ENCODE results near the gene MRPS11. TPM values are rescaled to one million over a fixed set of nuclear protein-coding genes. Genes with fewer than 3 reads are reported as not detected.

The MRPS11 gene
- total RNA-seq, 1 donor from 2014 or later: 43.1 TPM

DNA sequence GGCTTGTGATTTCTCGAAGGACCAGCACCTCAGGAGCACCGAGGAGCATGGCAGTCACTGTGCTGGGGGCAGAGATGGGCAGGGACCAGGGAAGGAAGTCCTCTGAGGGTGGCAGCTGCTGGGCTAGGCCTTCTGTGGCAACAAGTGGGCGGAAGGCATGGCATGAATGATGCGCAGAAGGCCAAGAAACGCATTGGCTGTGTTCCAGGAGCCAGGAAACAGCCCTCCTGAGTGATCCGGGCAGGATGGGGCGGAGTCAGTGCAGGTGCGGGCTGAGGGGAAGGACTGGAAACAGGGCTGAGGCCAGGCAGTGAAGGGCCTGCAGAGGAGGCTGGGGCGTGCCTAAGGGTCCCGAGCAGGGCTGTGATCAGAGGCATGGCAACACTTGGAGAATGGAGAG, 23.6 kb downstream of the MRPS11 start:
- Mint-ChIP-seq H3K9me3 (ENCODE audit: low read depth) (no peaks in the 10 kb centered on the region), H3K36me3 (ENCODE audit: insufficient read depth) (no peaks in the 10 kb centered on the region), H3K27ac (peak overlapping the region; percentile 49), H3K4me1 (ENCODE audit: low read depth) (no peaks in the 10 kb centered on the region), H3K4me3 (ENCODE audit: low read depth) (no peak overlapping the region), H3K27me3 (peaks cover 6% of the 10 kb centered on the region)
- TF ChIP-seq CTCF (IDR thresholded peaks at IDR 0.05; ENCODE audit: unreplicated experiment): no peak
- no peak for DNase-seq (ENCODE audit: low spot score, unreplicated experiment)

DNA sequence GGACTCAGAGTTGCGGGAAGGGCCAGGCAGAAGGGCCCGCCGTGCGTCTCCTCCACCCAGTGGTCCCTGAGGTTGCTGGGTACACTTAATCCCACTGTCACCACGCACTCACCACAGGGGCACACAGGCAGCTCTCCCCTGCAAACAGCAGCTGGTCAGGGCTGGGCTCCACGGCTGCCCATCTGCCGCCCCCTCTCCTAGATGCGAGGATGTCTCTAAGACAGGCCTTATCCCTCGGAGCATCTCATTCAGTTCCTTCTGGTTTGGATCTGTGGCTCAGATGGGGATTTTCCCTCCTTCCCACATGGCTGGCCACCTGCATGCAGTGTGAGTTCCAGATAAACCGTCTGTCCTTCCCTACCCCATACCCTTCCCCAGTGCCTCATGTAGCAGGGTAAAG, 26.3 kb downstream of the MRPS11 start:
- no peak overlapping the region for H3K4me3 Mint-ChIP-seq (ENCODE audit: low read depth)

DNA sequence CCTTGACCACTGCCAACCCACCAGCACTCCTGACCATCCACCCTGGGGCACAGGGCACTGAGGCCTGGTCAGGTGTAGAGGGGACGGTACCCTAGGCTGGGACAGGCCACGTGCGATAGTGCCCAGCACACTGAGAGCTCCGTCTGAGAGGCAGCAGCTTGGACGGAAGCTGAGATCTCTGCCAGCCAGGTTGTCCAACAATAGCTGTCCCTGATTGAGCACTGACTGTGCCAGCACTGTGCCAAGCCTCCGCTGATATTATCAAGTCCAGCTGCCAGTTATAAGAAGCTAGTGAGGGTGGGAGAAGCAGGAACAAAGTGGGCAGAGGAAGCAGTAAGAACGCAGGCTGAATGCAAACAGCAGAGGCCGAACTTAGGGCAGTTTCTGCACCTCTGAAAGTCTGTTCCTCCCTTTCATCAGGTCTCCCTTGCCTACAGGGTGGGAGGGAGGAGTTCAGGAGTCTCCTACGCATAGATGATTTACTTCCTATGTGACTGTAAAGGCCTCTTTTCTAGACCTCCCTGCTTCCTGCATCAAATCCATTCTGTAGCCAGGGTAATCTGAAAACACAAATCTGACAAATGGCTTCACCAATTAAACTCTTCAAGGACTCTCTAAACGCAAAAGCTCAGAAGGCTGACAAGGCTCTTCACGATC, 29.7 kb downstream of the MRPS11 start:
- no peak overlapping the region for H3K27ac Mint-ChIP-seq
- H3K4me1 Mint-ChIP-seq (ENCODE audit: low read depth): no peaks in the 10 kb centered on the region
- H3K4me3 Mint-ChIP-seq (ENCODE audit: low read depth): no peak overlapping the region
- no peaks in the 10 kb centered on the region for H3K27me3 Mint-ChIP-seq
- no peak for DNase-seq (ENCODE audit: low spot score, unreplicated experiment)
- no peak for TF ChIP-seq CTCF (IDR thresholded peaks at IDR 0.05; ENCODE audit: unreplicated experiment)
- no peaks in the 10 kb centered on the region for H3K9me3 Mint-ChIP-seq (ENCODE audit: low read depth)
- H3K36me3 Mint-ChIP-seq (ENCODE audit: insufficient read depth): no peaks in the 10 kb centered on the region

More for the DNA sequence above, 26.3 kb downstream of the MRPS11 start:
- no peak for TF ChIP-seq CTCF (IDR thresholded peaks at IDR 0.05; ENCODE audit: unreplicated experiment)
- no peaks in the 10 kb centered on the region for H3K27me3 Mint-ChIP-seq
- no peaks in the 10 kb centered on the region for H3K36me3 Mint-ChIP-seq (ENCODE audit: insufficient read depth)
- no peaks in the 10 kb centered on the region for H3K4me1 Mint-ChIP-seq (ENCODE audit: low read depth)
- H3K27ac Mint-ChIP-seq: no peak overlapping the region
- no peak for DNase-seq (ENCODE audit: low spot score, unreplicated experiment)
- no peaks in the 10 kb centered on the region for H3K9me3 Mint-ChIP-seq (ENCODE audit: low read depth)

DNA sequence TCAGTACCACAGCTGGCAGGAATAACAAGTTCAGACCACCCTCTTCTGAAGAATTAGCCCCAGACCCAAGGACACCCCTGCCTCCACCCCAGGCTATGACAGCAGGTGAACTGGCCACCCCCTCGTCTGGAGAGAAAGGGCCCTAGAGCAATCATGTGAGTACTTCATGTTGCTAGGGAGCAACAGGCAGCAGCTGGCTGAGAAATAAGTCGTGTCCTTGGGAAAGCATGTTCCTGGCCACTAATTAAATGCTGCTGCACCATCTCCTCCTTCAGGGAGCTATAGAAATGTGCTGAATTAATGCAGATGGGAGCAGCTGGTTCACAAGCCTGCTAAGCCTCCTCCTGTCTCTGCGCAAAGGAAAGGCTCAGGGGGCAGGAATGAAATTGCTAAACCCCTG, 31.5 kb downstream of the MRPS11 start:
- no peak overlapping the region for H3K4me3 Mint-ChIP-seq (ENCODE audit: low read depth)
- no peaks in the 10 kb centered on the region for H3K4me1 Mint-ChIP-seq (ENCODE audit: low read depth)
- no peak for DNase-seq (ENCODE audit: low spot score, unreplicated experiment)
- H3K27me3 Mint-ChIP-seq: no peaks in the 10 kb centered on the region
- H3K27ac Mint-ChIP-seq: peak overlapping the region; percentile 14
- no peak for TF ChIP-seq CTCF (IDR thresholded peaks at IDR 0.05; ENCODE audit: unreplicated experiment)
- no peaks in the 10 kb centered on the region for H3K9me3 Mint-ChIP-seq (ENCODE audit: low read depth)
- no peaks in the 10 kb centered on the region for H3K36me3 Mint-ChIP-seq (ENCODE audit: insufficient read depth)

DNA sequence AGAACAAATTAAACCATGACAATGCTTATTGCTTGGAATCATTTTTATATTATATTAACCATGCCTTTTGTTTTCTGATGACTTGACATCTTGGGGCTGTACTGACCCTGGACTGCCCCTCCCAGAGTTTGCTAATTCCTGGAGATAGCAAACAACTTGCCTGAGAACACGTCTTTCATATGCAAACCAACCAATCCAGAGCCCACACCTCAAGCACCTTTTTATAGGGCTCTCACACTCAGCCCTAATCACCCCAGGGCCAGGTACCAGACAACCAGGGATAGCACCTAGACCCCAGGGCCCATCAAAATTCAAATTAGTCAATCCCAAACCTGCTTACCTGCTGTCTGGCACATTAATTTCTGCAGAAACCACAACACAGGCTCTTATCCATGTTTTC, 36.9 kb downstream of the MRPS11 start:
- no peak overlapping the region for H3K27ac Mint-ChIP-seq
- H3K4me1 Mint-ChIP-seq (ENCODE audit: low read depth): no peaks in the 10 kb centered on the region
- no peak overlapping the region for H3K4me3 Mint-ChIP-seq (ENCODE audit: low read depth)
- H3K9me3 Mint-ChIP-seq (ENCODE audit: low read depth): no peaks in the 10 kb centered on the region
- peaks cover 9% of the 10 kb centered on the region for H3K36me3 Mint-ChIP-seq (ENCODE audit: insufficient read depth)
- DNase-seq (ENCODE audit: low spot score, unreplicated experiment): no peak
- H3K27me3 Mint-ChIP-seq: no peaks in the 10 kb centered on the region
- no peak for TF ChIP-seq CTCF (IDR thresholded peaks at IDR 0.05; ENCODE audit: unreplicated experiment)
